SK-N-SH (cell line): ENCODE measurements around the gene C22orf15. TPM values are rescaled to one million over a fixed set of nuclear protein-coding genes. Genes with fewer than 3 reads are reported as not detected.

ENCODE experiments used
- CTCF ChIA-PET: fragments of 300-600, 350-600 bp; formaldehyde crosslinking; extraction: SDS; loops from one replicate; lab custom pipeline; 2021; lab: Yijun Ruan, JAX
- POLR2A ChIA-PET: fragments of 350-600 bp; sonication (Branson Sonifier 250); formaldehyde crosslinking; extraction: SDS; loops from one replicate; lab custom pipeline; 2020; ENCODE audit warnings: antibody characterized with exemption, inconsistent platforms; lab: Yijun Ruan, JAX
- DNase-seq: peaks from one replicate; pipeline ENCODE4 v3.0.0; 2012
- H2AFZ ChIP-seq: fragments of 200-600 bp; sonication (generic); 2 replicates; pipeline ENCODE4 v1.8.1; 2016; ENCODE audit warnings: antibody characterized with exemption, mild to moderate bottlenecking, low read depth
- H3F3A ChIP-seq: fragments of 200-600 bp; sonication (generic); replicated peaks from 2 replicates; pipeline ENCODE3; 2016; ENCODE audit warnings: antibody characterized with exemption, mild to moderate bottlenecking; ENCODE audit not compliant: insufficient read depth
- H3K27ac ChIP-seq, 2 experiments: fragments of 200-500 bp in 1 of 2; fragments of 200-600 bp in 1 of 2; sonication (Bioruptor generic) in 1 of 2; sonication (generic), shearing (Covaris generic) in 1 of 2; 2 replicates each; pipeline versions ENCODE4 v1.5.1 to v1.6.1; 2014 to 2016; ENCODE audit warnings: low read depth in 2 of 2, inconsistent platforms in 1 of 2, low read length in 1 of 2, mild to moderate bottlenecking in 1 of 2, mixed read lengths in 1 of 2
- H3K27me3 ChIP-seq: fragments of 200-600 bp; sonication (generic), shearing (Covaris generic); 2 replicates; pipeline ENCODE4 v1.6.1; 2016; ENCODE audit warnings: mixed run types; ENCODE audit not compliant: insufficient read depth
- H3K36me3 ChIP-seq, 2 experiments: fragments of 200-500 bp in 1 of 2; fragments of 200-600 bp in 1 of 2; sonication (Bioruptor generic) in 1 of 2; sonication (generic) in 1 of 2; replicated peaks in 1 of 2; 2 replicates each; pipeline versions ENCODE3 to v1.5.1; 2014 to 2016; ENCODE audit warnings: low read length in 1 of 2, mild to moderate bottlenecking in 1 of 2; ENCODE audit not compliant: insufficient read depth in 2 of 2, control insufficient read depth in 1 of 2
- H3K4me1 ChIP-seq, 2 experiments: fragments of 200-500 bp in 1 of 2; fragments of 200-600 bp in 1 of 2; sonication (Bioruptor generic) in 1 of 2; sonication (generic), shearing (Covaris generic) in 1 of 2; 2 replicates each; pipeline versions ENCODE4 v1.5.1 to v1.6.1; 2014 to 2016; ENCODE audit warnings: low read depth in 1 of 2, low read length in 1 of 2, mixed run types in 1 of 2; ENCODE audit not compliant: insufficient read depth in 2 of 2, control insufficient read depth in 1 of 2
- H3K4me2 ChIP-seq: fragments of 200-600 bp; sonication (generic), shearing (Covaris generic); 2 replicates; pipeline ENCODE4 v1.6.1; 2017; ENCODE audit warnings: mixed run types
- H3K4me3 ChIP-seq, 2 experiments: fragments of 200-500 bp in 1 of 2; fragments of 200-600 bp in 1 of 2; sonication (Bioruptor generic) in 1 of 2; sonication (generic), shearing (Covaris generic) in 1 of 2; 2 replicates each; pipeline versions ENCODE4 v1.5.1 to v1.8.1; 2014 to 2016; ENCODE audit warnings: low read depth in 2 of 2, inconsistent platforms in 1 of 2, low read length in 1 of 2, mild to moderate bottlenecking in 1 of 2, mixed read lengths in 1 of 2, moderate library complexity in 1 of 2
- H3K79me2 ChIP-seq: fragments of 200-600 bp; sonication (generic); 2 replicates; pipeline ENCODE4 v1.8.1; 2017; ENCODE audit warnings: mild to moderate bottlenecking; ENCODE audit not compliant: insufficient read depth
- H3K9ac ChIP-seq: fragments of 200-600 bp; sonication (generic); 2 replicates; pipeline ENCODE4 v1.6.1; 2017; ENCODE audit warnings: mixed run types
- H3K9me2 ChIP-seq: fragments of 200-600 bp; sonication (generic); 2 replicates; pipeline ENCODE4 v1.6.1; 2017; ENCODE audit warnings: mixed run types
- H3K9me3 ChIP-seq: fragments of 200-600 bp; sonication (generic); 2 replicates; pipeline ENCODE4 v1.6.1; 2017; ENCODE audit warnings: mixed run types, mild to moderate bottlenecking, moderate library complexity
- H4K20me1 ChIP-seq: fragments of 200-600 bp; sonication (generic); 2 replicates; pipeline ENCODE4 v1.6.1; 2017; ENCODE audit warnings: mild to moderate bottlenecking, mixed run types; ENCODE audit not compliant: insufficient read depth
- CHD2 ChIP-seq: fragments of 150-350 bp; IDR thresholded peaks from 2 replicates; pipeline ENCODE4 v1.6.1; 2018; ENCODE audit warnings: low read length; ENCODE audit not compliant: partially characterized antibody
- ELF1 ChIP-seq: IDR thresholded peaks from 2 replicates; pipeline ENCODE4 v1.4.0; 2012
- EP300 ChIP-seq, 2 experiments: IDR thresholded peaks; 2 replicates each; pipeline versions ENCODE4 v1.4.0 to v1.6.1; 2012; ENCODE audit warnings: borderline replicate concordance in 1 of 2, low read depth in 1 of 2, low read length in 1 of 2
- EZH2phosphoT487 ChIP-seq: fragments of 200-600 bp; sonication (generic); IDR thresholded peaks from 2 replicates; pipeline ENCODE4 v1.6.1; 2017; ENCODE audit warnings: low read depth, mixed run types, mild to moderate bottlenecking, antibody characterized with exemption, moderate library complexity, borderline replicate concordance
- FOSL2 ChIP-seq: IDR thresholded peaks from 2 replicates; pipeline ENCODE4 v1.4.0; 2012; ENCODE audit warnings: low read depth, mild to moderate bottlenecking, moderate library complexity, borderline replicate concordance
- FOXM1 ChIP-seq: IDR thresholded peaks from 2 replicates; pipeline ENCODE4 v1.4.0; 2012; ENCODE audit warnings: low read depth, mild to moderate bottlenecking
- GATA2 ChIP-seq: sonication (generic); formaldehyde crosslinking; IDR thresholded peaks from 2 replicates; pipeline ENCODE4 v1.5.0; 2020; ENCODE audit warnings: mild to moderate bottlenecking, missing genetic modification reagents
- MEF2A ChIP-seq: IDR thresholded peaks from 2 replicates; pipeline ENCODE4 v1.4.0; 2012; ENCODE audit warnings: low read depth, borderline replicate concordance
- MXI1 ChIP-seq: IDR thresholded peaks from 2 replicates; pipeline ENCODE4 v1.6.1; 2012; ENCODE audit warnings: mild to moderate bottlenecking, low read depth, low read length, improper control_type of control experiment
- NFIC ChIP-seq: IDR thresholded peaks from 2 replicates; pipeline ENCODE4 v1.4.0; 2012; ENCODE audit warnings: borderline replicate concordance
- POLR2AphosphoS5 ChIP-seq: IDR thresholded peaks from 2 replicates; pipeline ENCODE4 v1.6.1; 2012; ENCODE audit warnings: low read depth, low read length
- RAD21 ChIP-seq: IDR thresholded peaks from 2 replicates; pipeline ENCODE4 v1.6.1; 2012; ENCODE audit warnings: mild to moderate bottlenecking, low read length
- RCOR1 ChIP-seq: fragments of 150-350 bp; IDR thresholded peaks from 2 replicates; pipeline ENCODE4 v1.6.1; 2017; ENCODE audit warnings: antibody characterized with exemption, low read length
- RFX5 ChIP-seq: IDR thresholded peaks from 2 replicates; pipeline ENCODE4 v1.6.1; 2012; ENCODE audit warnings: mild to moderate bottlenecking, improper control_type of control experiment, low read length
- RXRA ChIP-seq: IDR thresholded peaks from 2 replicates; pipeline ENCODE4 v1.4.0; 2012; ENCODE audit warnings: low read depth, mild to moderate bottlenecking, borderline replicate concordance
- SMC3 ChIP-seq: IDR thresholded peaks from 2 replicates; pipeline ENCODE4 v1.6.1; 2012; ENCODE audit warnings: low read depth, low read length, improper control_type of control experiment
- TAF1 ChIP-seq: IDR thresholded peaks from 2 replicates; pipeline ENCODE4 v1.6.1; 2012; ENCODE audit warnings: low read depth, mild to moderate bottlenecking, low read length, moderate library complexity, borderline replicate concordance
- TCF12 ChIP-seq: IDR thresholded peaks from 2 replicates; pipeline ENCODE4 v1.4.0; 2012
- TEAD4 ChIP-seq: IDR thresholded peaks from 2 replicates; pipeline ENCODE4 v1.4.0; 2012; ENCODE audit warnings: mild to moderate bottlenecking, borderline replicate concordance; ENCODE audit not compliant: insufficient read depth
- WGBS: methylation state at CpG from one replicate; pipeline ENCODE4 v1.1.6; 2017; ENCODE audit warnings: low lambda C conversion rate; 5-methylcytosine and 5-hydroxymethylcytosine counted together
- polyA plus RNA-seq, 3 experiments: library from polyadenylated mRNA; depleted of rRNA; stranded (reverse); fragments of >200 nt; gene quantifications; 2 replicates each; pipeline ENCODE4 v1.2.3, GENCODE V29; 2012
- TF ChIP-seq, protein P1 (sequence below): IDR thresholded peaks from 2 replicates; pipeline ENCODE4 v1.6.1; 2012; ENCODE audit warnings: mild to moderate bottlenecking, low read depth, low read length, moderate library complexity
- TF ChIP-seq, protein P2 (sequence below): fragments of 200-600 bp; sonication (generic); IDR thresholded peaks from 2 replicates; pipeline ENCODE4 v1.6.1; 2017; ENCODE audit warnings: antibody characterized with exemption, mild to moderate bottlenecking, moderate library complexity
- TF ChIP-seq, protein P3 (sequence below): IDR thresholded peaks from 2 replicates; pipeline ENCODE4; 2012
- TF ChIP-seq, protein P4 (sequence below): IDR thresholded peaks from 2 replicates; pipeline ENCODE4 v1.4.0; 2012; ENCODE audit warnings: low read depth
- TF ChIP-seq, protein P5 (sequence below): fragments of 150-350 bp; IDR thresholded peaks from 2 replicates; pipeline ENCODE4 v1.6.1; 2016; ENCODE audit warnings: mild to moderate bottlenecking, low read depth, low read length

C22orf15 gene
- polyA plus RNA-seq, 1 of the 3 experiments (the other 2 are of a cell fraction), result 1.6 TPM

DNA sequence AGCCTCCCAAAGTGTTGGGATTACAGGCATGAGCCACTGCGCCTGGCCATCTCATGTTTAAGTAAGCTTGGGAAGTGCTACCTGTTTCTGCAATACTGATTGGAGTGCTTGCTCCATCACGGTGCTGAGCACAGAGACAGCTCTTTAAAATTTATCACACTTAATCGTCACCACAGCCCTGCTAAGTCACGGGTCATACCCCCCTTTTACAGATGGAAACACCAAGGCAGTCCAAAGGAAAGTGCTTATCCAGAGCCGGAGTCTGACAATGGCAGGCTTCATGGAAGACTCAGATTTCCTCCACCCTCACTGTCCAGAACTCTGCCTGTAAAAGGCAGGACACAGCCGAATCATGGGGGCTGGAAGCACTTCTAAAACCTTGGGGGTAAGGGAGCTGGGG lies 2.7 kb upstream of the C22orf15 start:
- POLR2A ChIA-PET, result interaction anchor here (1.0 kb wide), 1 partner anchor 9 kb away, joined by 4 read pairs; the partner anchor contains the start of gene ZNF70

DNA sequence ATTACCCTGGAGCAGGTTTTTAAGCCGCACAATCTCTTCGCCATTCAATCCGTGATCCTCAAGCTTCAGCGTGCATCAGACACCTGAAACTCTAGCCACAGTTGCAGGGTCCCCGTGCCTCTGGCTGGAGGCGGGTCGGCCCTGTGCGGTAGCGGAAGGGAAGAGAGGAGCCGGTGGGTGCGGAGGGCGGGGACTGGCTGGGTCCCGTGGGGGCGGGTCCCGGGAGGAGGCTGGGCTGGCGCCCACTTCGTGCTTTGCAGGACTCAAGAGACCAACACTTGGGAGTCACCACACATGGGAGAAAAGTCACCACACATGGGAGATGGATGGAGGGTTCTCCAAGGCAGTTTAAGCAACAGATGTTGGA lies 772 bp downstream of the C22orf15 start:
- Histone ChIP-seq H2AFZ (no peak overlapping the region), H3F3A (no peaks in the 10 kb centered on the region), H3K4me3 (no peak overlapping the region), H3K9me2 (no peaks in the 10 kb centered on the region), H3K79me2 (peaks cover 11% of the 10 kb centered on the region; the same call in 1 of the 2 replicates), H3K4me1 (peaks cover 7% of the 10 kb centered on the region in 2 experiments; a peak in 2 of 4 replicates), H3K9ac (no peak overlapping the region), H3K27me3 (no peaks in the 10 kb centered on the region), H3K27ac (no peak overlapping the region), H3K4me2 (no peak overlapping the region), H3K36me3 (no peaks in the 10 kb centered on the region), H4K20me1 (no peaks in the 10 kb centered on the region), H3K9me3 (no peaks in the 10 kb centered on the region)
- POLR2A ChIA-PET, result no interaction called here
- CTCF ChIA-PET, result interaction anchor here (1.5 to 14.9 kb wide), 2 partner anchors 8 to 85 kb away, joined by 3 to 277 read pairs; no protein-coding TSS in a partner anchor
- WGBS, result 91% methylated on average over 17 of the region's 17 CpGs
- DNase-seq, result peak; percentile 25
- no peak for TF ChIP-seq SMC3
- no peak for TF ChIP-seq EZH2phosphoT487
- no peak for TF ChIP-seq MXI1
- TF ChIP-seq, protein P1, sequence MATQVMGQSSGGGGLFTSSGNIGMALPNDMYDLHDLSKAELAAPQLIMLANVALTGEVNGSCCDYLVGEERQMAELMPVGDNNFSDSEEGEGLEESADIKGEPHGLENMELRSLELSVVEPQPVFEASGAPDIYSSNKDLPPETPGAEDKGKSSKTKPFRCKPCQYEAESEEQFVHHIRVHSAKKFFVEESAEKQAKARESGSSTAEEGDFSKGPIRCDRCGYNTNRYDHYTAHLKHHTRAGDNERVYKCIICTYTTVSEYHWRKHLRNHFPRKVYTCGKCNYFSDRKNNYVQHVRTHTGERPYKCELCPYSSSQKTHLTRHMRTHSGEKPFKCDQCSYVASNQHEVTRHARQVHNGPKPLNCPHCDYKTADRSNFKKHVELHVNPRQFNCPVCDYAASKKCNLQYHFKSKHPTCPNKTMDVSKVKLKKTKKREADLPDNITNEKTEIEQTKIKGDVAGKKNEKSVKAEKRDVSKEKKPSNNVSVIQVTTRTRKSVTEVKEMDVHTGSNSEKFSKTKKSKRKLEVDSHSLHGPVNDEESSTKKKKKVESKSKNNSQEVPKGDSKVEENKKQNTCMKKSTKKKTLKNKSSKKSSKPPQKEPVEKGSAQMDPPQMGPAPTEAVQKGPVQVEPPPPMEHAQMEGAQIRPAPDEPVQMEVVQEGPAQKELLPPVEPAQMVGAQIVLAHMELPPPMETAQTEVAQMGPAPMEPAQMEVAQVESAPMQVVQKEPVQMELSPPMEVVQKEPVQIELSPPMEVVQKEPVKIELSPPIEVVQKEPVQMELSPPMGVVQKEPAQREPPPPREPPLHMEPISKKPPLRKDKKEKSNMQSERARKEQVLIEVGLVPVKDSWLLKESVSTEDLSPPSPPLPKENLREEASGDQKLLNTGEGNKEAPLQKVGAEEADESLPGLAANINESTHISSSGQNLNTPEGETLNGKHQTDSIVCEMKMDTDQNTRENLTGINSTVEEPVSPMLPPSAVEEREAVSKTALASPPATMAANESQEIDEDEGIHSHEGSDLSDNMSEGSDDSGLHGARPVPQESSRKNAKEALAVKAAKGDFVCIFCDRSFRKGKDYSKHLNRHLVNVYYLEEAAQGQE, result no peak
- TF ChIP-seq, protein P2, sequence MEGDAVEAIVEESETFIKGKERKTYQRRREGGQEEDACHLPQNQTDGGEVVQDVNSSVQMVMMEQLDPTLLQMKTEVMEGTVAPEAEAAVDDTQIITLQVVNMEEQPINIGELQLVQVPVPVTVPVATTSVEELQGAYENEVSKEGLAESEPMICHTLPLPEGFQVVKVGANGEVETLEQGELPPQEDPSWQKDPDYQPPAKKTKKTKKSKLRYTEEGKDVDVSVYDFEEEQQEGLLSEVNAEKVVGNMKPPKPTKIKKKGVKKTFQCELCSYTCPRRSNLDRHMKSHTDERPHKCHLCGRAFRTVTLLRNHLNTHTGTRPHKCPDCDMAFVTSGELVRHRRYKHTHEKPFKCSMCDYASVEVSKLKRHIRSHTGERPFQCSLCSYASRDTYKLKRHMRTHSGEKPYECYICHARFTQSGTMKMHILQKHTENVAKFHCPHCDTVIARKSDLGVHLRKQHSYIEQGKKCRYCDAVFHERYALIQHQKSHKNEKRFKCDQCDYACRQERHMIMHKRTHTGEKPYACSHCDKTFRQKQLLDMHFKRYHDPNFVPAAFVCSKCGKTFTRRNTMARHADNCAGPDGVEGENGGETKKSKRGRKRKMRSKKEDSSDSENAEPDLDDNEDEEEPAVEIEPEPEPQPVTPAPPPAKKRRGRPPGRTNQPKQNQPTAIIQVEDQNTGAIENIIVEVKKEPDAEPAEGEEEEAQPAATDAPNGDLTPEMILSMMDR, result no peak
- no peak for TF ChIP-seq RFX5
- TF ChIP-seq, protein P3, sequence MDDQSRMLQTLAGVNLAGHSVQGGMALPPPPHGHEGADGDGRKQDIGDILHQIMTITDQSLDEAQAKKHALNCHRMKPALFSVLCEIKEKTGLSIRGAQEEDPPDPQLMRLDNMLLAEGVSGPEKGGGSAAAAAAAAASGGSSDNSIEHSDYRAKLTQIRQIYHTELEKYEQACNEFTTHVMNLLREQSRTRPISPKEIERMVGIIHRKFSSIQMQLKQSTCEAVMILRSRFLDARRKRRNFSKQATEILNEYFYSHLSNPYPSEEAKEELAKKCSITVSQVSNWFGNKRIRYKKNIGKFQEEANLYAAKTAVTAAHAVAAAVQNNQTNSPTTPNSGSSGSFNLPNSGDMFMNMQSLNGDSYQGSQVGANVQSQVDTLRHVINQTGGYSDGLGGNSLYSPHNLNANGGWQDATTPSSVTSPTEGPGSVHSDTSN, result no peak
- no peak for TF ChIP-seq RAD21
- TF ChIP-seq RXRA, result no peak
- TF ChIP-seq TEAD4, result no peak
- TF ChIP-seq EP300 (IDR thresholded peaks at IDR 0.05; ENCODE audit: borderline replicate concordance in 1 of 2, low read depth in 1 of 2, low read length in 1 of 2), result no peak
- TF ChIP-seq NFIC, result no peak
- no peak for TF ChIP-seq ELF1
- TF ChIP-seq MEF2A, result no peak

More for the DNA sequence above, 2.7 kb upstream of the C22orf15 start:
- H3K4me2 ChIP-seq, result no peak overlapping the region
- no peak for DNase-seq
- no peaks in the 10 kb centered on the region for H3K27me3 ChIP-seq
- TF ChIP-seq MXI1, result no peak
- TF ChIP-seq RCOR1, result no peak
- no peak for TF ChIP-seq CHD2
- TF ChIP-seq RAD21, result no peak
- TF ChIP-seq, protein P4, sequence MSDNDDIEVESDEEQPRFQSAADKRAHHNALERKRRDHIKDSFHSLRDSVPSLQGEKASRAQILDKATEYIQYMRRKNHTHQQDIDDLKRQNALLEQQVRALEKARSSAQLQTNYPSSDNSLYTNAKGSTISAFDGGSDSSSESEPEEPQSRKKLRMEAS, result no peak
- TF ChIP-seq TAF1, result no peak
- no peak for TF ChIP-seq TCF12
- TF ChIP-seq, protein P5, sequence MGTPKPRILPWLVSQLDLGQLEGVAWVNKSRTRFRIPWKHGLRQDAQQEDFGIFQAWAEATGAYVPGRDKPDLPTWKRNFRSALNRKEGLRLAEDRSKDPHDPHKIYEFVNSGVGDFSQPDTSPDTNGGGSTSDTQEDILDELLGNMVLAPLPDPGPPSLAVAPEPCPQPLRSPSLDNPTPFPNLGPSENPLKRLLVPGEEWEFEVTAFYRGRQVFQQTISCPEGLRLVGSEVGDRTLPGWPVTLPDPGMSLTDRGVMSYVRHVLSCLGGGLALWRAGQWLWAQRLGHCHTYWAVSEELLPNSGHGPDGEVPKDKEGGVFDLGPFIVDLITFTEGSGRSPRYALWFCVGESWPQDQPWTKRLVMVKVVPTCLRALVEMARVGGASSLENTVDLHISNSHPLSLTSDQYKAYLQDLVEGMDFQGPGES, result no peak
- no peak for TF ChIP-seq EZH2phosphoT487
- no peak for TF ChIP-seq GATA2 (CRISPR knock-in tag)
- no peak for TF ChIP-seq FOXM1
- TF ChIP-seq FOSL2, result no peak
- no peak for TF ChIP-seq POLR2AphosphoS5
- 75% methylated on average over 6 of the region's 6 CpGs for WGBS
- CTCF ChIA-PET, result interaction anchor here (0.7 to 3.7 kb wide), 2 partner anchors 8 to 90 kb away, joined by 3 to 24 read pairs; partner anchors contain the start of gene CHCHD10
- no peak overlapping the region for H3K9ac ChIP-seq
- H3K36me3 ChIP-seq, result no peaks in the 10 kb centered on the region
- H3F3A ChIP-seq, result no peaks in the 10 kb centered on the region
- H4K20me1 ChIP-seq, result no peaks in the 10 kb centered on the region
- H3K4me1 ChIP-seq, result peaks cover 0 to 7% of the 10 kb centered on the region in 2 experiments; a peak in 2 of 4 replicates
- H3K4me3 ChIP-seq, result no peak overlapping the region
- no peak overlapping the region for H3K27ac ChIP-seq
- H3K79me2 ChIP-seq, result no peaks in the 10 kb centered on the region
- H3K9me3 ChIP-seq, result no peaks in the 10 kb centered on the region
- no peak overlapping the region for H2AFZ ChIP-seq
- H3K9me2 ChIP-seq, result no peaks in the 10 kb centered on the region
